Measurements from ENCODE around the gene PPP4R4.
"Not testable (repeated sequence)": the region's sequence is repeated elsewhere in the genome, so short reads cannot be mapped to it uniquely, and the experiment has no call there.

The PPP4R4 gene

GRCh38 chr14:94264195-94264594 is 90.1 kb downstream of the PPP4R4 start:
- not testable (repeated sequence) for H3K4me3 ChIP-seq (ENCODE audit: low read depth, low read length)

DNA sequence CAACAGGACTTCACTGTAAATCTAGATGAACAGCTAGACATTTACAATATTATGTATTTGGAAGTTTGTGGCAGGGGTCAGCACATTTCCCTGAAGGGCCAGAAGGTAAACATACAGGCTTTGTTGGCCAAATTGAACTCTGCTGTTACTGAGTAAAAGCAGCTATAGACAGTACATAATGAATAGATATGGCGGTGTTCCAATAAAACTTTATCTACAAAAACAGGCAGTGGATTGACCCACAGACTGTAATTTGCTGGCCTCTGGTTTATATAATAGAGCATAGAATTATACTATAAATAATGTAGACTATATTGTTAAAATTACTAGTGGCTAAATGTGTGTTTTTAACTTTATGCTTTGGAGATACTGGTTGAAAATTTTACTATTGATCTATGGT is 93.2 kb downstream of the PPP4R4 start:
- no peak overlapping the region for H3K4me3 ChIP-seq (ENCODE audit: low read depth, low read length)

DNA sequence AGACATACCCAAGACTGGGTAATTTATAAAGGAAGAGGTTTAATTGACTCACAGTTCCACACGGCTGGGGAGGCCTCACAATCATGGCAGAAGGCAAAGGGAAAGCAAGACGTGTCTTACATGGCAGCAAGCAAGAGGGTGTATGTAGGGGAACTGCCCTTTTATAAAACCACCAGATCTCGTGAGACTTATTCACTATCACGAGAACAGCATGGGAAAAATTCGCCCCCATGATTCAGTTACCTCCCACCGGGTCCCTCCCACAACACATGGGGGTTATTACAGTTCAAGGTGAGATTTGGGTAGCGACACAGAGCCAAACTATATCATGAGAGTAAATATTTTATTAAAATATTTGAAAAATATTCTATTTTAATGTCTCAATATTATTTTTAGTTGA is 94.5 kb downstream of the PPP4R4 start:
- not testable (repeated sequence) for H3K4me3 ChIP-seq (ENCODE audit: low read depth, low read length)

DNA sequence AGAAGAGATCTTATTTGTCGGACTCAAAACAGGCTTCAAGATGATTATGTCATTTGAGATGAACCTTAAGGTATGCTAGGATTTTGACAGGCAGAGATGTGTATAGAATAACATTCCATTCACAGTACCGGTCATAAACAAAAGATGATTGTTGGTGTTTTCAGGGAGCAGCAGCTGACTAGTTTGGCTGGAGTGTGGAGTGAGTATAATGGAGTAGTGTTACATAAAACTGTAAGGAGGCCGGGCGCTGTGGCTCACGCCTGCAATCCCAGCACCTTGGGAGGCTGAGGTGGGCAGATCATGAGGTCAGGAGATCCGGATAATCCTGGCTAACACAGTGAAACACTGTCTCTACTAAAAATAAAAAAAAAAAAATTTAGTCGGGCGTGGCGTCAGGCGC is 95.0 kb downstream of the PPP4R4 start:
- H3K4me3 ChIP-seq (ENCODE audit: low read depth, low read length) = no peak overlapping the region

- not testable (repeated sequence) for H3K4me3 ChIP-seq (ENCODE audit: low read depth, low read length)
These were observed 102.9 kb downstream of the PPP4R4 start for GRCh38 chr14:94276898-94277561.

DNA sequence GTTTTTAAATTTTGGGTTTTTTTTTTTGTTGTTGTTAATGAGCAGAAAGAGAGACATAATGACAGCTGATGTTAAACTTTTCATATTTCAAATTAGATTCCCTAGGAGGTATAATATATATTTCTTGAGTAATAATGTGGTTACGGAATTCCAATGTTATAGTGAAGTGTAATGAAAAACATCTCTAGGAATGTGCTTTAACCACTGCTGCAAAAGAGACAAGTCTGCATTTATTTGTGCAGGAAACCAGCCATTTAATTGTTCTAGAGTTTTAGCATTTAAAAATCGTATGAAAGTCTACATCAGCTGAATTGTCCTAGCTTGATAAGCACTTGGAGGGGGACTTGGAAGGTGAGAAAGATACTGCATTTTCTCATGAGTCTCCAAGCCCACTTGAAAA is 104.6 kb downstream of the PPP4R4 start:
- H3K4me3 ChIP-seq (ENCODE audit: low read depth, low read length) = no peak overlapping the region

DNA sequence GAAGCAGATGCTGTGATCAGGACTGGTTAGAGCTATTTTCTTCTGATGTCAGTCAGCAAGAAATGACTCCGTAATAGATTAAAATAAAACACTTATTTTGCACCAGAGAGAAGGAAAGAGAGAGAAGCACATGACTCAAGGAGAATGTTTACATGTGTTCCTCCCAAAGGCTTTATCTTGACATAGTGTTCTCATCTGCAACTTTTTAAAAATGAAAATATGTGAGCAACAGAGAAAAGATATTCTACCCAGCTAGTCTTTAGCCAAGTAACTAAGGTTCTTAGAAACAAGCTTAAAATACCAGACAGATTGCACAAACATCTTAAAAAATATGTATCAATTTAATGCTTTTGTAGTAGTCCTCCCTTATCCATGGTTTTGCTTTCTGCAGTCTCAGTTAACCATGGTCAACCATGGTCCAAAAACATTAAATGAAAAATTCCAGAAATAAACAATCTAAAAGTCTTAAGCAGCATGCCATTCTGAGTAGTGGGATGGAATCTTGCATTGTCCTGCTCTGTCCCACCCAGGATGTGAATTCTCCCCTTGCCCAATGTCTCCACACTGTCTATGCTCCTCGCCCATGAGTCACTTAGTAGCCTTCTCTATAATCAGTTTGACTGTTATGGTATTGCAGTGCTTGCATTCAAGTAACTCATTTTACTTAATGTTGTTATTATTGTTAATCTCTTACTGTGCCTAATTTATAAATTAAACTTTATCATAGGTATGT is 109.0 kb downstream of the PPP4R4 start:
- H3K4me3 ChIP-seq (ENCODE audit: low read depth, low read length) = no peak overlapping the region

- no peak overlapping the region for H3K4me3 ChIP-seq (ENCODE audit: low read depth, low read length)
These were observed 110.1 kb downstream of the PPP4R4 start for GRCh38 chr14:94284221-94284620.

GRCh38 chr14:94285158-94285557 is 111.0 kb downstream of the PPP4R4 start:
- no peak overlapping the region for H3K4me3 ChIP-seq (ENCODE audit: low read depth, low read length)

GRCh38 chr14:94288610-94289465 is 114.7 kb downstream of the PPP4R4 start:
- no peak overlapping the region for H3K4me3 ChIP-seq (ENCODE audit: low read depth, low read length)

DNA sequence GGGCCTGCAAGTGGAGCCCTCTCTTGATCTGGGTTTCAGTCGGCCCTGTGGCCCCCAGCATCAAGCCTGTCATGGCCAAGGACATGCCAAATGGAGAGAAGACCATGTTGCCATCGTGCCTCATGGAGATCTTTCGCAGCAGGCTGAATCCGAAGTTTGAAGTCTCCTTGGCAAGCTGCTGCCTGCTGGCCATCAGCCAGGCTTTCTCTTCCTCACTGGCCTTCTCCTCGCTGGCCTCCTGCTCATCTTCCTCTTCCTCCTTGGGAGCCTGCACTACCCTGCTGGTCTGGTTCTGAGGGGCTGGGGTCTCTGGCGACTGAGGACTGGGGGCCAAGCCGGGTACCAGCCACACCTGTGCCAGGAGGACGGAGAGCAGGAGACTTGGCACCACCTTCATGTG is 116.1 kb downstream of the PPP4R4 start:
- H3K4me3 ChIP-seq (ENCODE audit: low read depth, low read length) = no peak overlapping the region

DNA sequence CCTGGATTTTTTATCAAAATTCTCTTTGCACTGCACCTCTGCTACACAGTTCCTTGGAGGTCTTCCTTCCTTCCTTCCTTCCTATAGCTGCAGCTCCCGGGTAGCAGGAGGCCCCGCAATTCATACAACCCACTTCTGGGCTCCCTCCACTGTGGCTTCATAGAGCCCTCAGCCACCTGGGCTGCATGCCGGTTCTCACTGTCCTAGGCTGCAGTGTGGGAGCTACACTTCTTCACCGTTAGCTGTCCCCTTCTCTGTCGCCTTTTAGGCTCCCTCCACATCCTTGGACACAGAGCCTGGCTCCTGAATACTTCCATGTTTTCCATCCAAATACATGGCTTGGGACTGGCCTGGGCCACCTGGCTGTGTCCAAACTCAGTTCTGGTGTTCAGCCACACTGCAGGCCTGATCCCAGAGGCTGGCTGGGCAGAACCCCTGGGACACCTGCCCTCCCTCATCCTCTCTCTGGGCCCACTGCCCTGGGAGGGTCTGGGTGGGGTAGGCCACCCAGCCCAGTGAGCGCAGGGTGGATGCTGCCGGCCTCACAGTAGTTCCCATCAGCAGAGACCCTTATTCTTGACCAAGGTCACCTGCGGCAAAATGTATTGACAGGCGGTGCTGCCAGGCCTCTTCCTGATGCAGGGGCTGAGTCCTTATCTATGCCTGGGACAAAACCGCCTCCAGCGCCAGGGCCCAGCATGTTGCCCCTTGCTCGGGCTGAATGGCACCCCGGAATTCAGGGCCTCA is 117.2 kb downstream of the PPP4R4 start:
- no peak overlapping the region for H3K4me3 ChIP-seq (ENCODE audit: low read depth, low read length)

GRCh38 chr14:94291906-94292525 is 117.9 kb downstream of the PPP4R4 start:
- no peak overlapping the region for H3K4me3 ChIP-seq (ENCODE audit: low read depth, low read length)

- no peak overlapping the region for H3K4me3 ChIP-seq (ENCODE audit: low read depth, low read length)
These were observed 118.4 kb downstream of the PPP4R4 start for GRCh38 chr14:94292526-94292871.

GRCh38 chr14:94292872-94293577 is 118.9 kb downstream of the PPP4R4 start, which contains the start of gene SERPINA10:
SERPINA10 (minus strand) TSS chr14:94293268; CDS start chr14:94290593, 2,675 bp downstream.
- H3K4me3 ChIP-seq (ENCODE audit: low read depth, low read length) = no peak within 1 kb of the TSS

DNA sequence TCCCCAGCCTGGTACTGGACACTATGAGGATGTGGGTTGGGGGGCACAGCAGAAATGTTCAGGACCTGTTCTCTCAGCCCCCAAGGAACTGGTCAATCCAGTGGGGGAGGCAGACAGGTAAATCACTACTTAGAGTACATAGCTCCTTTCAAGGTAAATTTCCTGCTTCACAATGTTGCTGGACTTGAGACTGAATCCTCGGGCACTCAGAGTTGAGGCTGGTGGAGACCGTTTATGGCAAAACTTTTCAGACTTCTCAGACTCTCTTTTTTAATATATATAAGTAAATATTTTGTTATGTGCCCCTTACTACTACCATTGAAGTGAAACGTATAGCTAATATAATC is 119.4 kb downstream of the PPP4R4 start:
- H3K4me3 ChIP-seq (ENCODE audit: low read depth, low read length) = no peak overlapping the region

GRCh38 chr14:94295360-94296180 is 121.4 kb downstream of the PPP4R4 start:
- no peak overlapping the region for H3K4me3 ChIP-seq (ENCODE audit: low read depth, low read length)

DNA sequence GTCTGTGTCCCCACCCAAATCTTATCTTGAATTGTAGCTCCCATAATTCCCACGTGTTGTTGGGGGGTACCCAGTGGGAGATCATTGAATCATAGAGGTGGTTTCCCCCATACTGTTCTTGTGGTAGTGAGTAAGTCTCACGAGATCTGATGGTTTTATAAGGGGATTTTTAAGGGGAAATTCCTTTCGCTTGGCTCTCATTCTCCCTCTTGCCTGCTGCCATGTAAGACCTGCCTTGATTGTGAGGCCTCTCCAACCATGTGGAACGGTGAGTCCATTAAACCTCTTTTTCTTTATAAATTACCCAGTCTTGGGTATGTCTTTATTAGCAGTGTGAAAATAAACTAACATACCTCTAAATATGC is 122.0 kb downstream of the PPP4R4 start:
- H3K4me3 ChIP-seq (ENCODE audit: low read depth, low read length) = not testable (repeated sequence)

DNA sequence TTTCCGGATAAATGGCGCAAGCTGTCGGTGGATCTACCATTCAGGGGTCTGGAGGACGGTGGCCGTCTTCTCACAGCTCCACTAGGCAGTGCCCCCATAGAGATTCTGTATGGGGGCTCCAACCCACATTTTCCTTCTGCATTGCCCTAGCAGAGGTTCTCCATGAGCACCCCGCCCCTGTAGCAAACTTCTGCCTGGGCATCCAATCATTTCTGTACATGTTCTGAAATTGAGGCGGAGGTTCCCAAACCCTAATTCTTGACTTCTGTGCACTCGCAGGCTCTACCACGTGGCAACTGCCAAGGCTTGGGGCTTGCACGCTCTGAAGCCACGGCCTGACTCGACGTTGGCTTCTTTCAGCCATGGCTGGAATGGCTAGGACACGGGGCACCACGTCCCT is 124.0 kb downstream of the PPP4R4 start:
- no peak overlapping the region for H3K4me3 ChIP-seq (ENCODE audit: low read depth, low read length)
